ENCODE measurements around the gene MAD1L1. TPM values are rescaled to one million over a fixed set of nuclear protein-coding genes. Genes with fewer than 3 reads are reported as not detected.

Gene MAD1L1
- total RNA-seq, 1 experiment from 2014 or later, result 38.5 TPM

DNA sequence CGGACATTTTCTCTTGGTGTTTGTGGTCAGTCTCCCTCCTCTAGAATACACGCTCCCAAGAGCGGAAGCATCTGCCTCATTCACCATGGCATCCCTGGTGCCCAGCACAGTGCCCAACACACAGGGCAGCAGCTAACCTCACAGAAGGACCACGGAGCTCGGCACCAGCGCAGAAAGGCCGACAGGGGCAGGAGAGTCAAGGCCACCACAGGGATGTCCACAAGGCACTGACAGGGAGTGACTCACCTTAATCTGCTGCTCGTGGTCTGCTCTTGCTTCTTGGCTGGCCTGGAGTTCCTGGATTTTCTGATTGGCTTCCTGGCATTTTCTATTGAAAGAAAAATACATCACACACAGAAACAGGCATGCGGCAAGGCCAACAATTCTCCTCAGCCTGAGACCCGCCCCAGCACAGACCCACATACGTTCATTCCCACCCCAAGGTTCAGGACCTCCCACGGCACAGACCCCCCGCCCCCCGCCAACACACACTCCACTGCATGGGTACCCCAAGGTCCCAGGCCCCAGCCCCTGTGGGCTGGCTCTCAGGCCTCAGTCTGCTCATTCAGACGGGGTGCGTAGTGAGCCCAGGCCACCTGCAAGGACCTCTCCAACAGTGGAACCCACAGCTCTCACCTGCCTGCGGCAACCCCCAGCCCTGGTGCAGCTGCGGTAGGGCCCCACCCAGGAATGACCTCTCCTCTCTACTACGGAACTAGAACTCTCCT lies 14.9 kb downstream of the MAD1L1 start:
- TF ChIP-seq POLR2A (IDR thresholded peaks at IDR 0.05; ENCODE audit: borderline replicate concordance, extremely low read depth, insufficient read depth, insufficient read length) (no peak), POLR2AphosphoS5 (IDR thresholded peaks at IDR 0.05; ENCODE audit: low read depth, low read length) (no peak), ZNF274 (IDR thresholded peaks at IDR 0.05; ENCODE audit: low read depth, low read length) (no peak), JUND (IDR thresholded peaks at IDR 0.05) (no peak), ZBTB33 (IDR thresholded peaks at IDR 0.05; ENCODE audit: extremely low read depth, insufficient replicate concordance, low read length) (no peak), EGR1 (IDR thresholded peaks at IDR 0.05; ENCODE audit: low read depth) (no peak), RAD21 (IDR thresholded peaks at IDR 0.05; ENCODE audit: low read depth) (no peak), SP1 (IDR thresholded peaks at IDR 0.05; ENCODE audit: low read depth) (no peak), EZH2 (IDR thresholded peaks at IDR 0.05) (no peak), SIN3A (IDR thresholded peaks at IDR 0.05; ENCODE audit: low read depth) (no peak), YY1 (IDR thresholded peaks at IDR 0.05; ENCODE audit: extremely low read depth, insufficient replicate concordance, low read depth, low read length) (no peak), SRF (IDR thresholded peaks at IDR 0.05; ENCODE audit: low read depth) (no peak), EZH2phosphoT487 (IDR thresholded peaks at IDR 0.05; ENCODE audit: borderline replicate concordance) (no peak), CEBPB (IDR thresholded peaks at IDR 0.05; ENCODE audit: low read depth) (no peak)
- TF ChIP-seq, protein P1, sequence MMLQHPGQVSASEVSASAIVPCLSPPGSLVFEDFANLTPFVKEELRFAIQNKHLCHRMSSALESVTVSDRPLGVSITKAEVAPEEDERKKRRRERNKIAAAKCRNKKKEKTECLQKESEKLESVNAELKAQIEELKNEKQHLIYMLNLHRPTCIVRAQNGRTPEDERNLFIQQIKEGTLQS (IDR thresholded peaks at IDR 0.05), result no peak
- TF ChIP-seq, protein P2, sequence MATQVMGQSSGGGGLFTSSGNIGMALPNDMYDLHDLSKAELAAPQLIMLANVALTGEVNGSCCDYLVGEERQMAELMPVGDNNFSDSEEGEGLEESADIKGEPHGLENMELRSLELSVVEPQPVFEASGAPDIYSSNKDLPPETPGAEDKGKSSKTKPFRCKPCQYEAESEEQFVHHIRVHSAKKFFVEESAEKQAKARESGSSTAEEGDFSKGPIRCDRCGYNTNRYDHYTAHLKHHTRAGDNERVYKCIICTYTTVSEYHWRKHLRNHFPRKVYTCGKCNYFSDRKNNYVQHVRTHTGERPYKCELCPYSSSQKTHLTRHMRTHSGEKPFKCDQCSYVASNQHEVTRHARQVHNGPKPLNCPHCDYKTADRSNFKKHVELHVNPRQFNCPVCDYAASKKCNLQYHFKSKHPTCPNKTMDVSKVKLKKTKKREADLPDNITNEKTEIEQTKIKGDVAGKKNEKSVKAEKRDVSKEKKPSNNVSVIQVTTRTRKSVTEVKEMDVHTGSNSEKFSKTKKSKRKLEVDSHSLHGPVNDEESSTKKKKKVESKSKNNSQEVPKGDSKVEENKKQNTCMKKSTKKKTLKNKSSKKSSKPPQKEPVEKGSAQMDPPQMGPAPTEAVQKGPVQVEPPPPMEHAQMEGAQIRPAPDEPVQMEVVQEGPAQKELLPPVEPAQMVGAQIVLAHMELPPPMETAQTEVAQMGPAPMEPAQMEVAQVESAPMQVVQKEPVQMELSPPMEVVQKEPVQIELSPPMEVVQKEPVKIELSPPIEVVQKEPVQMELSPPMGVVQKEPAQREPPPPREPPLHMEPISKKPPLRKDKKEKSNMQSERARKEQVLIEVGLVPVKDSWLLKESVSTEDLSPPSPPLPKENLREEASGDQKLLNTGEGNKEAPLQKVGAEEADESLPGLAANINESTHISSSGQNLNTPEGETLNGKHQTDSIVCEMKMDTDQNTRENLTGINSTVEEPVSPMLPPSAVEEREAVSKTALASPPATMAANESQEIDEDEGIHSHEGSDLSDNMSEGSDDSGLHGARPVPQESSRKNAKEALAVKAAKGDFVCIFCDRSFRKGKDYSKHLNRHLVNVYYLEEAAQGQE (IDR thresholded peaks at IDR 0.05; ENCODE audit: low read depth), result no peak
- TF ChIP-seq, protein P3, sequence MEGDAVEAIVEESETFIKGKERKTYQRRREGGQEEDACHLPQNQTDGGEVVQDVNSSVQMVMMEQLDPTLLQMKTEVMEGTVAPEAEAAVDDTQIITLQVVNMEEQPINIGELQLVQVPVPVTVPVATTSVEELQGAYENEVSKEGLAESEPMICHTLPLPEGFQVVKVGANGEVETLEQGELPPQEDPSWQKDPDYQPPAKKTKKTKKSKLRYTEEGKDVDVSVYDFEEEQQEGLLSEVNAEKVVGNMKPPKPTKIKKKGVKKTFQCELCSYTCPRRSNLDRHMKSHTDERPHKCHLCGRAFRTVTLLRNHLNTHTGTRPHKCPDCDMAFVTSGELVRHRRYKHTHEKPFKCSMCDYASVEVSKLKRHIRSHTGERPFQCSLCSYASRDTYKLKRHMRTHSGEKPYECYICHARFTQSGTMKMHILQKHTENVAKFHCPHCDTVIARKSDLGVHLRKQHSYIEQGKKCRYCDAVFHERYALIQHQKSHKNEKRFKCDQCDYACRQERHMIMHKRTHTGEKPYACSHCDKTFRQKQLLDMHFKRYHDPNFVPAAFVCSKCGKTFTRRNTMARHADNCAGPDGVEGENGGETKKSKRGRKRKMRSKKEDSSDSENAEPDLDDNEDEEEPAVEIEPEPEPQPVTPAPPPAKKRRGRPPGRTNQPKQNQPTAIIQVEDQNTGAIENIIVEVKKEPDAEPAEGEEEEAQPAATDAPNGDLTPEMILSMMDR (IDR thresholded peaks at IDR 0.05 in 2 of 3, conservative IDR thresholded peaks at IDR 0.05 in 1 of 3; ENCODE audit: borderline replicate concordance in 1 of 3, insufficient read depth in 1 of 3, low read depth in 2 of 3, low read length in 2 of 3), result no peak
- ChIA-PET POLR2A (no interaction called here), RAD21 (ENCODE audit: low non-redundant PET in 1 of 2, low total read pairs in 2 of 2, uncharacterized antibody in 2 of 2, unreplicated experiment in 2 of 2) (no interaction called here), CTCF (no interaction called here)
- Histone ChIP-seq H3K27ac (ENCODE audit: low read depth, low read length) (no peak overlapping the region), H3K27me3 (ENCODE audit: insufficient read depth, low read length) (no peaks in the 10 kb centered on the region), H3K4me2 (ENCODE audit: low read length) (no peak overlapping the region), H3K36me3 (ENCODE audit: control insufficient read depth in 1 of 2, insufficient read depth in 2 of 2, low read length in 2 of 2) (peaks cover 13 to 27% of the 10 kb centered on the region in 2 experiments; a peak in 3 of 4 replicates), H3K4me3 (replicated peaks in 1 of 2; ENCODE audit: low read depth in 1 of 2, low read length in 2 of 2) (no peak overlapping the region), H3K79me2 (ENCODE audit: insufficient read depth, low read length) (peaks cover 3% of the 10 kb centered on the region; the same call in 1 of the 2 replicates), H2AFZ (ENCODE audit: low read depth, low read length, poor library complexity, severe bottlenecking) (no peak overlapping the region), H3K9me2 (ENCODE audit: insufficient read depth) (no peaks in the 10 kb centered on the region), H3K9me3 (ENCODE audit: control insufficient read depth in 1 of 2, insufficient read depth in 1 of 2, low read depth in 1 of 2, low read length in 2 of 2) (no peaks in the 10 kb centered on the region), H3K4me1 (ENCODE audit: control insufficient read depth in 1 of 2, insufficient read depth in 2 of 2, low read length in 2 of 2) (no peaks in the 10 kb centered on the region), H3K9ac (ENCODE audit: low read length) (no peak overlapping the region), H4K20me1 (ENCODE audit: insufficient read depth) (no peaks in the 10 kb centered on the region)
- no peak for DNase-seq (ENCODE audit: low read depth, low spot score)
- intact Hi-C loops (cut with micrococcal nuclease), result no loop called here
- BruUV-seq (replicated peaks), result no TSS peak
- no peak for ATAC-seq
